IMR-90 (cell line): ENCODE results near the gene ATP1A2. TPM values are rescaled to one million over a fixed set of nuclear protein-coding genes. Genes with fewer than 3 reads are reported as not detected.

Source experiments
- ATAC-seq: fragments of 200-7000 bp; cut with Tn5 transposase; 2 replicates; pipeline ENCODE4 v1.9.1; 2020; ENCODE audit warnings: low read depth, mild to moderate bottlenecking, moderate library complexity
- BruUV-seq: library from RNA; stranded (reverse); fragments of 400-500 nt; replicated peaks from 2 replicates; lab custom pipeline; 2021; lab: Mats Ljungman, UMichigan
- CTCF ChIA-PET: fragments of 300-600 bp; formaldehyde crosslinking; extraction: SDS; loops from one replicate; lab custom pipeline; 2021; ENCODE audit warnings: antibody characterized with exemption; lab: Yijun Ruan, JAX
- POLR2A ChIA-PET: fragments of 300-600 bp; sonication (Branson Sonifier 250); formaldehyde crosslinking; loops from one replicate; lab custom pipeline; 2022; ENCODE audit warnings: antibody characterized with exemption; ENCODE audit not compliant: unreplicated experiment; lab: Charles Lee
- DNase-seq: peaks from one replicate; pipeline ENCODE4 v3.0.0; 2013
- H2AFZ ChIP-seq: replicated peaks from 2 replicates; pipeline ENCODE3; 2013; ENCODE audit warnings: low read length, mild to moderate bottlenecking; ENCODE audit not compliant: poor library complexity
- H2AK5ac ChIP-seq: 2 replicates; pipeline ENCODE4 v1.6.1; 2013; ENCODE audit warnings: low read depth, low read length, inconsistent platforms
- H2AK9ac ChIP-seq: replicated peaks from 2 replicates; pipeline ENCODE3; 2013; ENCODE audit warnings: mild to moderate bottlenecking, low read depth, low read length, moderate library complexity; ENCODE audit not compliant: poor library complexity
- H2BK120ac ChIP-seq: 2 replicates; pipeline ENCODE4 v1.6.1; 2013; ENCODE audit warnings: low read depth, low read length, inconsistent platforms
- H2BK15ac ChIP-seq: 3 replicates; pipeline ENCODE4 v1.6.1; 2013; ENCODE audit warnings: low read depth, low read length, inconsistent platforms
- H2BK20ac ChIP-seq: 2 replicates; pipeline ENCODE4 v1.6.1; 2013; ENCODE audit warnings: low read depth, mild to moderate bottlenecking, inconsistent platforms, low read length, moderate library complexity
- H2BK5ac ChIP-seq: 2 replicates; pipeline ENCODE4 v1.6.1; 2013; ENCODE audit warnings: mild to moderate bottlenecking, low read depth, low read length, inconsistent platforms; ENCODE audit not compliant: poor library complexity, severe bottlenecking
- H3K14ac ChIP-seq: replicated peaks from 2 replicates; pipeline ENCODE4 v1.6.1; 2013; ENCODE audit warnings: low read depth, low read length, inconsistent platforms
- H3K18ac ChIP-seq: 2 replicates; pipeline ENCODE4 v1.6.1; 2013; ENCODE audit warnings: low read depth, low read length, control low read depth
- H3K23ac ChIP-seq: 2 replicates; pipeline ENCODE4 v1.6.1; 2013; ENCODE audit warnings: low read depth, low read length, inconsistent platforms
- H3K27ac ChIP-seq: 2 replicates; pipeline ENCODE4 v1.5.1; 2013; ENCODE audit warnings: mild to moderate bottlenecking, control low read depth, low read length; ENCODE audit not compliant: insufficient read depth
- H3K27me3 ChIP-seq: 2 replicates; pipeline ENCODE4 v1.6.1; 2013; ENCODE audit warnings: low read length; ENCODE audit not compliant: control insufficient read depth, insufficient read depth
- H3K36me3 ChIP-seq: 2 replicates; pipeline ENCODE4 v1.6.1; 2013; ENCODE audit warnings: low read length, mixed read lengths; ENCODE audit not compliant: control insufficient read depth, insufficient read depth
- H3K4ac ChIP-seq: 2 replicates; pipeline ENCODE4 v1.6.1; 2013; ENCODE audit warnings: low read depth, low read length, inconsistent platforms
- H3K4me1 ChIP-seq: 2 replicates; pipeline ENCODE4 v1.6.1; 2013; ENCODE audit warnings: low read length, mixed read lengths; ENCODE audit not compliant: control insufficient read depth, insufficient read depth
- H3K4me2 ChIP-seq: 2 replicates; pipeline ENCODE4 v1.6.1; 2013; ENCODE audit warnings: low read depth, mild to moderate bottlenecking, control low read depth, low read length, moderate library complexity
- H3K4me3 ChIP-seq: 2 replicates; pipeline ENCODE4 v1.5.1; 2013; ENCODE audit warnings: low read depth, mild to moderate bottlenecking, control low read depth, low read length, moderate library complexity; ENCODE audit not compliant: insufficient read depth
- H3K56ac ChIP-seq: 2 replicates; pipeline ENCODE4 v1.6.1; 2013; ENCODE audit warnings: low read length, inconsistent platforms; ENCODE audit not compliant: insufficient read depth; ENCODE audit errors: extremely low read depth
- H3K79me1 ChIP-seq, 2 experiments: 2 replicates each; pipeline ENCODE4 v1.6.1; 2013; ENCODE audit warnings: low read length in 2 of 2, inconsistent platforms in 1 of 2, low read depth in 1 of 2
- H3K9ac ChIP-seq: 2 replicates; pipeline ENCODE4 v1.6.1; 2013; ENCODE audit warnings: low read depth, low read length, control low read depth
- H3K9me1 ChIP-seq: 2 replicates; pipeline ENCODE4 v1.6.1; 2013; ENCODE audit warnings: low read length, inconsistent platforms; ENCODE audit not compliant: insufficient read depth
- H3K9me3 ChIP-seq: 2 replicates; pipeline ENCODE4 v1.6.1; 2013; ENCODE audit warnings: low read length; ENCODE audit not compliant: control insufficient read depth, insufficient read depth
- H4K20me1 ChIP-seq: 2 replicates; pipeline ENCODE4 v1.6.1; 2013; ENCODE audit warnings: low read length, inconsistent platforms; ENCODE audit not compliant: insufficient read depth
- H4K5ac ChIP-seq: 2 replicates; pipeline ENCODE4 v1.6.1; 2013; ENCODE audit warnings: mild to moderate bottlenecking, low read depth, low read length, control low read depth
- H4K8ac ChIP-seq, 2 experiments: 2 replicates each; pipeline ENCODE4 v1.6.1; 2013; ENCODE audit warnings: low read depth in 2 of 2, low read length in 2 of 2, control low read depth in 1 of 2, inconsistent platforms in 1 of 2
- H4K91ac ChIP-seq: 2 replicates; pipeline ENCODE4 v1.6.1; 2013; ENCODE audit warnings: low read depth, low read length, inconsistent platforms; ENCODE audit not compliant: insufficient read depth
- BHLHE40 ChIP-seq: fragments of 150-350 bp; IDR thresholded peaks from 2 replicates; pipeline ENCODE4 v1.6.1; 2016; ENCODE audit warnings: mild to moderate bottlenecking, low read depth, low read length
- CEBPB ChIP-seq: IDR thresholded peaks from 2 replicates; pipeline ENCODE4 v1.6.1; 2012; ENCODE audit warnings: low read depth, low read length, improper control_type of control experiment
- CHD1 ChIP-seq: IDR thresholded peaks from 2 replicates; pipeline ENCODE4 v1.6.1; 2012; ENCODE audit warnings: low read depth, low read length, improper control_type of control experiment
- FOS ChIP-seq: fragments of 150-350 bp; IDR thresholded peaks from 2 replicates; pipeline ENCODE4 v1.6.1; 2016; ENCODE audit warnings: low read depth, low read length
- MAFK ChIP-seq: IDR thresholded peaks from 2 replicates; pipeline ENCODE4 v1.6.1; 2012; ENCODE audit warnings: low read depth, low read length, improper control_type of control experiment
- MAZ ChIP-seq: IDR thresholded peaks from 2 replicates; pipeline ENCODE4 v1.6.1; 2012; ENCODE audit warnings: low read depth, mild to moderate bottlenecking, low read length, improper control_type of control experiment, moderate library complexity, borderline replicate concordance
- MXI1 ChIP-seq: IDR thresholded peaks from 2 replicates; pipeline ENCODE4 v1.6.1; 2012; ENCODE audit warnings: low read depth, mild to moderate bottlenecking, low read length, moderate library complexity, borderline replicate concordance
- NFE2L2 ChIP-seq: fragments of 150-350 bp; IDR thresholded peaks from 2 replicates; pipeline ENCODE4 v1.6.1; 2016; ENCODE audit warnings: low read depth, mild to moderate bottlenecking, low read length
- POLR2A ChIP-seq: IDR thresholded peaks from 2 replicates; pipeline ENCODE4 v1.6.1; 2012; ENCODE audit warnings: mild to moderate bottlenecking, low read depth, low read length
- RAD21 ChIP-seq: IDR thresholded peaks from 2 replicates; pipeline ENCODE4 v1.6.1; 2012; ENCODE audit warnings: low read length, improper control_type of control experiment
- RCOR1 ChIP-seq: IDR thresholded peaks from 2 replicates; pipeline ENCODE4 v1.6.1; 2012; ENCODE audit warnings: mild to moderate bottlenecking, low read length, improper control_type of control experiment; ENCODE audit not compliant: insufficient replicate concordance
- RFX5 ChIP-seq: IDR thresholded peaks from 2 replicates; pipeline ENCODE4 v1.8.0; 2012; ENCODE audit warnings: low read depth, mild to moderate bottlenecking, low read length, moderate library complexity
- SMC3 ChIP-seq: fragments of 150-350 bp; IDR thresholded peaks from 2 replicates; pipeline ENCODE4 v1.6.1; 2016; ENCODE audit warnings: low read depth, mild to moderate bottlenecking, antibody characterized with exemption, low read length, moderate library complexity
- WGBS, 2 experiments: methylation state at CpG; one replicate each; pipeline versions ENCODE4 v1.1.5 to v1.1.7; 2013; ENCODE audit warnings: missing lambda C conversion rate in 2 of 2; ENCODE audit not compliant: insufficient read length in 1 of 2; ENCODE audit errors: extremely low coverage in 2 of 2; 5-methylcytosine and 5-hydroxymethylcytosine counted together
- dilution Hi-C: fragments of 300-500 bp; cut with HindIII; formaldehyde crosslinking; loops from one replicate; pipeline ENCODE4 v1.14.3; 2018; ENCODE audit warnings: low sequenced_read_pairs; ENCODE audit not compliant: unreplicated experiment
- in situ Hi-C: fragments of 300-500 bp; cut with MboI; formaldehyde crosslinking; loops from 3 replicates; pipeline ENCODE4 v1.14.3; 2019; ENCODE audit warnings: low sequenced_read_pairs, inconsistent platforms, mixed read lengths
- intact Hi-C: fragments of 100-400 bp; cut with micrococcal nuclease; formaldehyde crosslinking; loops from 2 replicates; pipeline ENCODE4 v1.10.0; 2022
- polyA plus RNA-seq, 3 experiments: library from polyadenylated mRNA; depleted of rRNA; stranded (reverse); fragments of >200 nt; gene quantifications; 2 replicates each; pipeline ENCODE4 v1.2.3, GENCODE V29; 2012; ENCODE audit warnings: low replicate concordance in 1 of 3
- total RNA-seq: library from RNA; depleted of rRNA; stranded (reverse); fragments of >200 nt; gene quantifications from 2 replicates; pipeline ENCODE4 v1.2.3, GENCODE V29; 2012
- TF ChIP-seq, protein P1 (sequence below): conservative IDR thresholded peaks from 2 replicates; pipeline ENCODE4 v1.5.1; 2012; ENCODE audit warnings: mild to moderate bottlenecking, low read depth, low read length, improper control_type of control experiment
- TF ChIP-seq, protein P2 (sequence below): fragments of 150-350 bp; IDR thresholded peaks from 2 replicates; pipeline ENCODE4 v1.6.1; 2016; ENCODE audit warnings: low read depth, mild to moderate bottlenecking, low read length, moderate library complexity, borderline replicate concordance
- TF ChIP-seq, protein P3 (sequence below): fragments of 150-350 bp; IDR thresholded peaks from 2 replicates; pipeline ENCODE4 v1.6.1; 2017; ENCODE audit warnings: mild to moderate bottlenecking, antibody characterized with exemption, low read length, low read depth

Gene ATP1A2
- total and polyA plus RNA-seq, 2 of the 4 experiments (the other 2 are of a cell fraction): under 0.01 to 0.15 TPM

DNA sequence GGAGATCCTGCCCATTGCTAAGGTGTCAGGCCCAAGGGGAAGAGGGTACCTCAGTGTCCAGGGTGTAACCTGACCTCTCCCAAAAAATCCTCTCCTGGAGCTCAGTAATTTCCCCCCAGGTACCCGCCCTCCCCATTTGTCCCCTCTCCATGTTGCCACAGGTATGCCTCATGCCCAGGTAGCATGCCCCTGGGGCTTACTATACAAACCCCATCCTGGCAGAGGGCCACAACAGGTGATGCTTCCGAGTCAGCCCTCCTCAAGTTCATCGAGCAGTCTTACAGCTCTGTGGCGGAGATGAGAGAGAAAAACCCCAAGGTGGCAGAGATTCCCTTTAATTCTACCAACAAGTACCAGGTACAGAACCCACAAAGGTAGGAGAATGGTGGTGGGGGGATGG is 51.5 kb downstream of the ATP1A2 start:
- Histone ChIP-seq H3K4me2 (no peak overlapping the region), H3K27me3 (peaks cover 36% of the 10 kb centered on the region), H3K14ac (no peak overlapping the region), H3K36me3 (no peaks in the 10 kb centered on the region), H4K5ac (no peak overlapping the region), H2AFZ (no peak overlapping the region), H3K23ac (no peak overlapping the region), H2AK5ac (no peak overlapping the region), H4K91ac (no peak overlapping the region), H3K56ac (no peak overlapping the region), H3K9me1 (no peaks in the 10 kb centered on the region), H3K9ac (no peak overlapping the region), H2BK5ac (no peak overlapping the region), H3K27ac (no peak overlapping the region), H3K18ac (no peak overlapping the region), H3K4me3 (no peak overlapping the region), H2AK9ac (no peak overlapping the region), H3K79me1 (no peaks in the 10 kb centered on the region), H4K20me1 (no peaks in the 10 kb centered on the region), H2BK20ac (no peak overlapping the region), H2BK15ac (no peak overlapping the region), H4K8ac (no peak overlapping the region), H3K9me3 (no peaks in the 10 kb centered on the region), H3K4ac (no peak overlapping the region), H2BK120ac (no peak overlapping the region), H3K4me1 (0 out of 2 replicates have a peak, but pooled peaks cover 2% of the 10 kb centered on the region)
- ATAC-seq (no peak), DNase-seq (no peak)
- in situ Hi-C loops: no loop called here
- CTCF ChIA-PET: no interaction called here
- POLR2A ChIA-PET: no interaction called here
- no CpG with 5 or more reads among the region's 4 CpGs for WGBS, 2 experiments
- TF ChIP-seq, protein P1, sequence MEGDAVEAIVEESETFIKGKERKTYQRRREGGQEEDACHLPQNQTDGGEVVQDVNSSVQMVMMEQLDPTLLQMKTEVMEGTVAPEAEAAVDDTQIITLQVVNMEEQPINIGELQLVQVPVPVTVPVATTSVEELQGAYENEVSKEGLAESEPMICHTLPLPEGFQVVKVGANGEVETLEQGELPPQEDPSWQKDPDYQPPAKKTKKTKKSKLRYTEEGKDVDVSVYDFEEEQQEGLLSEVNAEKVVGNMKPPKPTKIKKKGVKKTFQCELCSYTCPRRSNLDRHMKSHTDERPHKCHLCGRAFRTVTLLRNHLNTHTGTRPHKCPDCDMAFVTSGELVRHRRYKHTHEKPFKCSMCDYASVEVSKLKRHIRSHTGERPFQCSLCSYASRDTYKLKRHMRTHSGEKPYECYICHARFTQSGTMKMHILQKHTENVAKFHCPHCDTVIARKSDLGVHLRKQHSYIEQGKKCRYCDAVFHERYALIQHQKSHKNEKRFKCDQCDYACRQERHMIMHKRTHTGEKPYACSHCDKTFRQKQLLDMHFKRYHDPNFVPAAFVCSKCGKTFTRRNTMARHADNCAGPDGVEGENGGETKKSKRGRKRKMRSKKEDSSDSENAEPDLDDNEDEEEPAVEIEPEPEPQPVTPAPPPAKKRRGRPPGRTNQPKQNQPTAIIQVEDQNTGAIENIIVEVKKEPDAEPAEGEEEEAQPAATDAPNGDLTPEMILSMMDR: no peak
- TF ChIP-seq MAFK (no peak), MXI1 (no peak), POLR2A (no peak), CHD1 (no peak), FOS (no peak), CEBPB (no peak), SMC3 (no peak), MAZ (no peak), RAD21 (no peak), RFX5 (no peak), BHLHE40 (no peak), NFE2L2 (no peak), RCOR1 (no peak)
- TF ChIP-seq, protein P2, sequence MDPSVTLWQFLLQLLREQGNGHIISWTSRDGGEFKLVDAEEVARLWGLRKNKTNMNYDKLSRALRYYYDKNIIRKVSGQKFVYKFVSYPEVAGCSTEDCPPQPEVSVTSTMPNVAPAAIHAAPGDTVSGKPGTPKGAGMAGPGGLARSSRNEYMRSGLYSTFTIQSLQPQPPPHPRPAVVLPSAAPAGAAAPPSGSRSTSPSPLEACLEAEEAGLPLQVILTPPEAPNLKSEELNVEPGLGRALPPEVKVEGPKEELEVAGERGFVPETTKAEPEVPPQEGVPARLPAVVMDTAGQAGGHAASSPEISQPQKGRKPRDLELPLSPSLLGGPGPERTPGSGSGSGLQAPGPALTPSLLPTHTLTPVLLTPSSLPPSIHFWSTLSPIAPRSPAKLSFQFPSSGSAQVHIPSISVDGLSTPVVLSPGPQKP: no peak
- TF ChIP-seq, protein P3, sequence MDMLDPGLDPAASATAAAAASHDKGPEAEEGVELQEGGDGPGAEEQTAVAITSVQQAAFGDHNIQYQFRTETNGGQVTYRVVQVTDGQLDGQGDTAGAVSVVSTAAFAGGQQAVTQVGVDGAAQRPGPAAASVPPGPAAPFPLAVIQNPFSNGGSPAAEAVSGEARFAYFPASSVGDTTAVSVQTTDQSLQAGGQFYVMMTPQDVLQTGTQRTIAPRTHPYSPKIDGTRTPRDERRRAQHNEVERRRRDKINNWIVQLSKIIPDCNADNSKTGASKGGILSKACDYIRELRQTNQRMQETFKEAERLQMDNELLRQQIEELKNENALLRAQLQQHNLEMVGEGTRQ: no peak
- intact Hi-C loops: no loop called here
- BruUV-seq: no TSS peak
- dilution Hi-C loops: no loop called here
